Measurements from ENCODE around the gene EGFLAM. TPM values are rescaled to one million over a fixed set of nuclear protein-coding genes. Genes with fewer than 3 reads are reported as not detected.

EGFLAM gene
- total RNA-seq, 2 donors from 2014 or later: not detected

DNA sequence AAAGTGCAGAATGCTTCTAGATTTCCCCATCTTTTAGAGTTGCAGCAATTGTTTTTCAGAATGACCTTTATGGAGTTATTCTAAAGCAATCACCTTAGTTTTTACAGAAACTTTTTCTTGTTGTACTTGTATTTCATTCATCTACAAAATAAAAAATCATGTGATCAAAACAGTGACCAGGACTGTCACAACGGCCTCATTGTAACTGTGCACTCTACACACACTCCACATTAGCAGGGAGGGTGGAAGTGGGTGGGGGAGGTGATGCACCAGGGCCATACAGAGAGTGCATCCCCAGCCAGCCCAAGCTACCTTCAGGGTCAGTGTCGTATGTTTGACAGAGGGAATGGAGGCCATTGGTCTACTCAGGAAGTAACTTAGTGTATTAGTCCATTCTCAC, 26.9 kb downstream of the EGFLAM start:
- H3K9me3 ChIP-seq (ENCODE audit: control insufficient read depth, low read length, poor library complexity, severe bottlenecking): no peaks in the 10 kb centered on the region
- DNase-seq (no peak), ATAC-seq (no peak)
- H3K4me3 Mint-ChIP-seq: no peak overlapping the region
- no peaks in the 10 kb centered on the region for H3K4me1 Mint-ChIP-seq
- peaks cover 5% of the 10 kb centered on the region for H3K27me3 Mint-ChIP-seq
- no peak overlapping the region for H3K27ac Mint-ChIP-seq
- no peaks in the 10 kb centered on the region for H3K36me3 Mint-ChIP-seq (ENCODE audit: low read depth)

- DNase-seq (no peak), ATAC-seq (no peak)
- peaks cover 5% of the 10 kb centered on the region for H3K27me3 Mint-ChIP-seq
- H3K9me3 ChIP-seq (ENCODE audit: control insufficient read depth, low read length, poor library complexity, severe bottlenecking): no peaks in the 10 kb centered on the region
- no peaks in the 10 kb centered on the region for H3K36me3 Mint-ChIP-seq (ENCODE audit: low read depth)
- no peak overlapping the region for H3K27ac Mint-ChIP-seq
- H3K4me1 Mint-ChIP-seq: no peaks in the 10 kb centered on the region
- H3K4me3 Mint-ChIP-seq: no peak overlapping the region
Observed at GRCh38 chr5:38286002-38286401, 27.6 kb downstream of the EGFLAM start.

GRCh38 chr5:38287124-38287523, 28.8 kb downstream of the EGFLAM start:
- Mint-ChIP-seq H3K36me3 (ENCODE audit: low read depth) (no peaks in the 10 kb centered on the region), H3K4me3 (no peak overlapping the region), H3K4me1 (no peaks in the 10 kb centered on the region), H3K27me3 (peaks cover 5% of the 10 kb centered on the region), H3K27ac (no peak overlapping the region)
- DNase-seq (no peak), ATAC-seq (no peak)
- H3K9me3 ChIP-seq (ENCODE audit: control insufficient read depth, low read length, poor library complexity, severe bottlenecking): no peaks in the 10 kb centered on the region

DNA sequence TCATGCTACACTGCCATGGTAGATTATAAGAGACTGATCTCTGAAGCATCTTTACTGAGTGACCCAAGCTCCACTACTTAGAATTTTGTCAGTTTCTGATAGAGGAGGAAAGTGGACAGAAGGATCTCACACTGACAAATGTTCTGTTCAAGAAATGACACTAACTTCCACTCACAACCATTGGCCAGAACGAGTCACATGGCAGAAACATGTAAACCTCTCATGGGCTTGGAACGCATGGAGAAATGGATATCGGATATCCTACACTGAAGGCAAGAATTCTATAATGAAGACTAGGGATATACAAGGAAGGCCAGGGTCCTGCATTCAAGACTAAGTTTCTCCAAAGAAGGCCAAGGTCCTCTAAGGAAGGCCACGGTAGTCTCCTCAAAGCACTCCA, 31.1 kb downstream of the EGFLAM start:
- H3K4me3 Mint-ChIP-seq: no peak overlapping the region
- DNase-seq: no peak
- H3K4me1 Mint-ChIP-seq: no peaks in the 10 kb centered on the region
- H3K9me3 ChIP-seq (ENCODE audit: control insufficient read depth, low read length, poor library complexity, severe bottlenecking): no peaks in the 10 kb centered on the region
- H3K27ac Mint-ChIP-seq: no peak overlapping the region
- no peak for ATAC-seq
- H3K36me3 Mint-ChIP-seq (ENCODE audit: low read depth): no peaks in the 10 kb centered on the region
- H3K27me3 Mint-ChIP-seq: peaks cover 5% of the 10 kb centered on the region

DNA sequence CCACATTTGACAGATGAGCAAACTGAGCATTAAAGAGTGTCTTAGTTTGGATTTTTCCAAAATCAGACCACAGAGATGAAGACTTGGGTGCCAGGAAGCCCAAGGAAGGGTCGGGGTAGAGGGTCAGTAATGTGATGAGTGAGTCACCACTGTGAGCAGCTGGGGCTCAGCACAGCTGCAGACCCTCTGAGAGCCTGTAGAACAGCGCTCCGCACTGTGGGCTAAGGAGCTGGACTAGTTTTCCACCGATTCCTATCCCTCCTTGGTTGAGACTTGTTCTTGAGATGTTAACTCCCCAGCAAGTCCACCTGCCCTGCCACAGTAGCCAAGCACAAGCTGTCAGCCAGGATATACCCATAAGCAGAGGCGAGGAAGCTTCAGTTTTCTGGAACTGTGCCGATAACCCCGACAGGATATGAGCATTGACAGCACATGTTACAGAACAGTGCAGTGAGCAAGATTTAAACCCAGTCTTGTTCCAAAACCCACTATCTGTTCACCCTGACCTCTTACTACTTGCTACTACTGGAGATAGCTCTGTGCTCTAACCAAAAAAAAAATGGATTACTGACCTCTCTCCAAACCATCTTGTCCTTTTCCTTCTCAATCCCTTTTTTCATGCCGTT, 31.8 kb downstream of the EGFLAM start:
- DNase-seq (no peak), ATAC-seq (no peak)
- no peaks in the 10 kb centered on the region for H3K9me3 ChIP-seq (ENCODE audit: control insufficient read depth, low read length, poor library complexity, severe bottlenecking)
- H3K4me3 Mint-ChIP-seq: no peak overlapping the region
- H3K36me3 Mint-ChIP-seq (ENCODE audit: low read depth): no peaks in the 10 kb centered on the region
- no peak overlapping the region for H3K27ac Mint-ChIP-seq
- H3K4me1 Mint-ChIP-seq: no peaks in the 10 kb centered on the region
- peaks cover 5% of the 10 kb centered on the region for H3K27me3 Mint-ChIP-seq

- Mint-ChIP-seq H3K27ac (no peak overlapping the region), H3K27me3 (peaks cover 13% of the 10 kb centered on the region), H3K4me1 (no peaks in the 10 kb centered on the region), H3K4me3 (no peak overlapping the region), H3K36me3 (ENCODE audit: low read depth) (no peaks in the 10 kb centered on the region)
- DNase-seq: no peak
- no peaks in the 10 kb centered on the region for H3K9me3 ChIP-seq (ENCODE audit: control insufficient read depth, low read length, poor library complexity, severe bottlenecking)
- ATAC-seq: no peak
Observed at GRCh38 chr5:38291355-38291754, 33.0 kb downstream of the EGFLAM start.

DNA sequence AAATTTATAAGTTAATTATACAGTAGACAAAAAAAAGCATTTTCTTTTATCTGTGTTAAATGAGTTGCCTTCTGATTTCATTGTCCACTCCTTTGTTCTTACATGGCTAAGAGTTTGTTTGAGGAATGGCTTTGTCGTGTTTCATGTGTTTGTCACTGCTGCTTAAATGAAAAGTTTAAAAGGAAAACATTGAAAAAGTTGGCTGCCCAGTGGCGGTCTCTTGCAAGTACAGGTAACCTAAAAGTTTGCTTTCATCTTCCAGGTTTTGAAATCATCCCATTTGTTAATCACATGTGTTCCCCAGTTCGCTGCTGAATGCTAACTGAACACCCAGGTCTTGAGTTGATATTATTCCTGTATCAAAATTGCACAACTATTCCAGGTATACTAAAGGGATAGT, 33.9 kb downstream of the EGFLAM start:
- ATAC-seq: no peak
- Mint-ChIP-seq H3K27ac (no peak overlapping the region), H3K4me3 (no peak overlapping the region), H3K36me3 (ENCODE audit: low read depth) (no peaks in the 10 kb centered on the region), H3K27me3 (peaks cover 13% of the 10 kb centered on the region), H3K4me1 (no peaks in the 10 kb centered on the region)
- DNase-seq: no peak
- H3K9me3 ChIP-seq (ENCODE audit: control insufficient read depth, low read length, poor library complexity, severe bottlenecking): no peaks in the 10 kb centered on the region

DNA sequence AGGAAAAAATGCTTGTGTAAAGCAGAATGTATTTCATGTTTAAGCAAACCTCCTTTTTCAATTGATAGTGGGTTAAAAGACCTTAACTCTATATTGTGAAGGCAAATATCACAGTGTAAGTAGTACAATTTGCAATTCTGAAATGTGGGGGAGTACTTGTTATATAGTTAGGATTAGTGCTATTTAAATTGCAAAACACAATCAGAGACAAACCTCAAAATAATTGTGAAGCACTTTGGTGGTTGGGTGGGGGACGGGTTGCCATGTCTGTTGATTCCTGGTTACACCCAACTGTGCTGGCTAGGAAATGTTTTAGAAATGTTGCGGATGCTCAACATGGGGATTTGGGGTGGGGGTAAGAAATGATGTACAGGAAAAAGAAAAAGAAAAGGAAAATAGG, 37.4 kb downstream of the EGFLAM start:
- H3K4me3 Mint-ChIP-seq: no peak overlapping the region
- H3K9me3 ChIP-seq (ENCODE audit: control insufficient read depth, low read length, poor library complexity, severe bottlenecking): no peaks in the 10 kb centered on the region
- peaks cover 13% of the 10 kb centered on the region for H3K27me3 Mint-ChIP-seq
- no peaks in the 10 kb centered on the region for H3K4me1 Mint-ChIP-seq
- H3K36me3 Mint-ChIP-seq (ENCODE audit: low read depth): no peaks in the 10 kb centered on the region
- H3K27ac Mint-ChIP-seq: no peak overlapping the region
- no peak for DNase-seq
- ATAC-seq: no peak

GRCh38 chr5:38297830-38298608, 39.7 kb downstream of the EGFLAM start:
- ATAC-seq: no peak
- H3K36me3 Mint-ChIP-seq (ENCODE audit: low read depth): no peaks in the 10 kb centered on the region
- H3K27ac Mint-ChIP-seq: no peak overlapping the region
- no peak for DNase-seq
- H3K4me3 Mint-ChIP-seq: no peak overlapping the region
- H3K27me3 Mint-ChIP-seq: peaks cover 13% of the 10 kb centered on the region
- H3K4me1 Mint-ChIP-seq: no peaks in the 10 kb centered on the region
- H3K9me3 ChIP-seq (ENCODE audit: control insufficient read depth, low read length, poor library complexity, severe bottlenecking): no peaks in the 10 kb centered on the region

DNA sequence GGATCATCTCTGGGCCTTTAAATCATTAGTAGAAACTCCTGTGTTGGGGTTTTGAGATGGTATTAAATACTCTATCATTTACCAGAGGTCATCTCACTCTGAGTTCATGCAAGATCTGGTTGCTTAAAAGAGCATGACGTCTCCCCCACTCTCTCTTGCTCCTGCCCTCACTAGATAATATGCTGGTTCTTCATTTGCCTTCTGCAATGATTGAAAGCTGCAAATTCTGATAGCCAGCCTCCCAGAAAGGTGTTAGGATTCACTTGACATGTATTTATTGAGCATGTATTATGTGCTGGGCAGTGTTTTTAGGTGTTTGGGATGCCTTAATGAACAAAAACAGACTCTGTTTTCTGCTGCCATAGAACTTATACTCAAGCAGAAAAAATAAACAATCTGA, 41.2 kb downstream of the EGFLAM start:
- no peak overlapping the region for H3K4me3 Mint-ChIP-seq
- DNase-seq (no peak), ATAC-seq (no peak)
- H3K9me3 ChIP-seq (ENCODE audit: control insufficient read depth, low read length, poor library complexity, severe bottlenecking): no peaks in the 10 kb centered on the region
- H3K27me3 Mint-ChIP-seq: peaks cover 8% of the 10 kb centered on the region
- no peak overlapping the region for H3K27ac Mint-ChIP-seq
- no peaks in the 10 kb centered on the region for H3K4me1 Mint-ChIP-seq
- H3K36me3 Mint-ChIP-seq (ENCODE audit: low read depth): no peaks in the 10 kb centered on the region

DNA sequence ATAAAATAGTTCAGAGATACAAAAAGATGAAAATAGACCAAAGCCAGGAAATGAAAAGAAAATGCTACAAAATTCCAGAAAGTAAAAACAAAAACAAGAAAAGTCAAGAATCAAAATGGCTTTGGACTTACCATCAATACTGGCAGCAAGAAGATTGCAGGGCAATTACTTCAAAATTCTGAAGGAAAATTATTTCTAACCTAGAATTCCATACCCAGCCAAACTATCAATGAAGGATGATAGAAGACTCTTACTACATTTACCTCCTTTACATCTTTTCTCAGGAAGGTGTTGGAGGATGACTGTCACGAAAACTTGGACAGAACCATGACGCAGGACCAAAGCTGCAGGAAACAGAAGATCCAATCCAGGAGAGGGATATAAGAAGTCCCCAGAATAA, 46.8 kb downstream of the EGFLAM start:
- Mint-ChIP-seq H3K36me3 (ENCODE audit: low read depth) (no peaks in the 10 kb centered on the region), H3K4me1 (no peaks in the 10 kb centered on the region), H3K4me3 (no peak overlapping the region), H3K27me3 (no peaks in the 10 kb centered on the region), H3K27ac (no peak overlapping the region)
- peaks cover 4% of the 10 kb centered on the region for H3K9me3 ChIP-seq (ENCODE audit: control insufficient read depth, low read length, poor library complexity, severe bottlenecking)
- DNase-seq: no peak
- no peak for ATAC-seq

DNA sequence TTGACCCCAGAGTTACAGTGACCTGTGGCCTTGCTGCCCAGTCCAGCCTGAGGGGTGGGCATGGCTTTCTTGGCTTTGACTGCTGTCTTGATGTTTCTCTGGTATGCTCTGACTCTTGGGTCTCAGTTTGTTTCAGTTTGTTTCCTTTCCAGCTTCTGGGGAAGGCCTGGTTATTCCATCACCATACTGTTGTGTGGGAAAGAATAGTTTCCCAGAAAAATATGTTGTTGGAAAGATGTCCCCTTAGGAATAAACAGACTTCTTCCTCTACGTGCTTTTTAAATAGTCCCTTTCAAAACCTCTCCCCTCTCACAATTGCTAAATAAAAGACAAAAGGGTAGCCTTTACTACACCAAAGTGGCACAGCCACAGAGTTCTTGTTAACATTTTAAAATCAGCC, 49.5 kb downstream of the EGFLAM start:
- Mint-ChIP-seq H3K27me3 (no peaks in the 10 kb centered on the region), H3K4me3 (no peak overlapping the region), H3K36me3 (ENCODE audit: low read depth) (no peaks in the 10 kb centered on the region), H3K27ac (no peak overlapping the region), H3K4me1 (no peaks in the 10 kb centered on the region)
- no peak for ATAC-seq
- DNase-seq: no peak
- H3K9me3 ChIP-seq (ENCODE audit: control insufficient read depth, low read length, poor library complexity, severe bottlenecking): peaks cover 4% of the 10 kb centered on the region

- DNase-seq: no peak
- no peak for ATAC-seq
- H3K27ac Mint-ChIP-seq: no peak overlapping the region
Observed at GRCh38 chr5:38316544-38317224, 58.3 kb downstream of the EGFLAM start.

More at GRCh38 chr5:38316544-38317224, 58.3 kb downstream of the EGFLAM start:
- Mint-ChIP-seq H3K36me3 (ENCODE audit: low read depth) (no peaks in the 10 kb centered on the region), H3K27me3 (peaks cover 12% of the 10 kb centered on the region), H3K4me3 (no peak overlapping the region), H3K4me1 (no peaks in the 10 kb centered on the region)
- H3K9me3 ChIP-seq (ENCODE audit: control insufficient read depth, low read length, poor library complexity, severe bottlenecking): no peaks in the 10 kb centered on the region

All from T-helper 17 cell (primary cell).